ENCODE results near the gene GATA5.

Gene GATA5

DNA sequence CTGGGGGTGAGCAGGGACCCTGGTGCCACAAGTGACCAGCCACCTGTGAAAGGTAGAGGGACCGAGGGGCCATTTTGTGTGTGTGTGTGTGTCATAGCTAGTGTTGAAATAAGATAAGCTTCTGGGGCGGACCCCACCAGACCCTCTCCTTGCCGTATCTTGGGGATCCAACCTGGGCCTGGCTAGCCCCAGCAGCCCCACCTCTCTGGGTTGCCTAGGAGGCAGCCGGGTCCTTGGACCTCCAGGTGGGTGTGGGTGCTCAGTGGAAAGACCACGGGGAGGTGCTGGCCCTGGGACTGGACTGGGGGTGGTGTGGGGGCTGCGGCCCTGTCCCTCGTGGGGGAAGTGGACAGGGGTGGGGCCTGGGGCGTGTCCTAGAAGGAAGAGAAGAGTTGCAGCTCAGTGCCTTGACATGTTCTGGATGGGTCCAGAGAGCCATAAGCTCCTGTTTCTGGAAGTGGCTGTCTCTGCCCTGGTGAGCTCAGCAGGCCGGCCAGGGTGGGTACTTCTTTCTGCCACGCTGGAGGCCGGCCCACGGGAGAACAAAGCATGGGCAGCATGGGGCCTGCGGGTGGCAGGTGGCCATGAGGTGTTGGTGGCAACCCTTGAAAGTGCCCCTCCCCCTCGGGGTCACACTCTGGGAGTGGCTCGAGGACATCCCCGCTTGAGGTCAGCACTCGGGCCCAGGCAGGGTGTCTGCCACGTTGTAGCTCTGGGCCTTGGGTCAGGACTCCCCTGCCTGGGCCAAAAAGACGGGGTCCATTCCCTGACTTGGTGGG is 56.9 kb downstream of the GATA5 start:
- no peak for DNase-seq (ENCODE audit: low read depth in 4 of 4, low spot score in 1 of 4)

DNA sequence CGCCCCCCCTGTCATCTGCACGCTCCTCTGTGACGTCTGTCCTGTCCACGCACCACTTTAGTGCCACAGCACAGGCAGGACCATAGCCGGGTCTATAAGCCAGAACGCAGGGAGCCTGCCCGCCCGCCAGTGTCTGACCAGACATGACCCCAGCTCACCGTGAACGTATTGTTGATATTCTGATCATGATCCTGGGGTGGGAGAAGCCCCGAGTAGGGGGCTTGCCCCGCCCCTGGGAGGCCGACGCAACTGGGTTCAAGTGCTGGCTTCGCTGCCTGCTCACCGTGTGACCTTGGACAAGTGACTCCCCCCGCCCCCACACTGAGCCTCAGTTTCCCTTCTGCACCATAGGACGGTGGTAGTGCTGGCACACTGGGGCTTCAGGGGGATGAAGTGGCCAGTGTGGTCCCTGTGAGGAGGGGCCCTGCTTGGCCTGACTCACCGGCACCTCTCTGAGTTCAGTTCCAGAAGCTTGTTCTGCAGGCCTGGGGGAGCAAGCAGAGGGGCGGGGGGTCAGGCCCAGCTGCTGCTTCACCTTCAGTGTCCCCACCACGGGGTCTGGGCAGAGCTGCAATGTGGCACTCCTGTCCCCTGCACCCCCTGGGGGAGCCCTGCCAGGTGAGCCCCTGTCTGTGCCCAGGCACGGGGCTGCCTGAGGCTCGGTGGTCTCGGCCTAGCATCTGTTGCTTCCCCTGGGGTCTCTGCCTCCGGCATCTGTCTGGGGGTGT is 57.6 kb downstream of the GATA5 start:
- DNase-seq (ENCODE audit: low read depth in 4 of 4, low spot score in 1 of 4) = no peak

DNA sequence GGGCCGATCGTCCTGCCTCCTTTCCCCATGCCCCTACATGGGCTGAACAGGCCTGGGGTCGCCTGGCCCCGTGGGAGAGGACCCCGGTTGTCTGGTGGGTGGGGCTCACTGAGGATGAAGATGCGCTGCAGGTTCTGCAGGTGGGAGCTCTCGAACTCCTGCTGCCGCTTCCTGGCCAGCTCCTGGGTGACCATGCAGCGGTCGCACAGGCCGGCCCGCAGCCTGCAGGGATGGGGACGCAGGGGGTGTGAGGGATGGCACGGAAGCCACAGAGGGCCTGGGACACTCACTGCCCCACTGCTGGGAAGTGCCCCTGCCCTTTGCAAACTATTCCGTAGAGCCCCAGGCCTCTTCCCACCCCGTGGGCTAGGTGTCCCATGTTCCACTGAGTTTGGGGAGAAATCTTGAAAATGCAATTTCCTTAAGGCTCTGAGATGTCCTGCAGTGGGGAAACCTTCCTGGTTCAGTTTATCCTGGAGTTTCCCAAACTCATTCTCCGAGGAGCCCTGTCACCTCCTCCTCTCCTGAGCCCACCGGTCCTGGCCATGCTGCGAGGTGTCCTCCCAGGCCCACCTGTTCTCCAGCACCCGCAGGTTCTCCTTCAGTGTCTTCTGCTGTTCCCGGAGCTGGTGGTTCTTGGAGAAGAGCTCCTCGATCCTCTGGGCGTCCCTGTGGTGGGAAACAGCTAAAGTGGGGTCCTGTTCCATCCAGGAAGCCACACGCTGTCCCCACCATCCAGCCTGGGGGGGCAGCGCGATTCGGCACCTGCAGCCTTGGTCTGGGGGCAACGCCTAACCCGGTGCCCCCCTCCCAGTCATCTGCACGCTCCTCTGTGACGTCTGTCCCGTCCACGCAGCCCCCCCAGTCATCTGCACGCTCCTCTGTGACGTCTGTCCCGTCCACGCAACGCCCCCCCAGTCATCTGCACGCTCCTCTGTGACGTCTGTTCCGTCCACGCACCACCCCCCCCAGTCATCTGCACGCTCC is 58.9 kb downstream of the GATA5 start:
- no peak for DNase-seq (ENCODE audit: low read depth in 4 of 4, low spot score in 1 of 4)

DNA sequence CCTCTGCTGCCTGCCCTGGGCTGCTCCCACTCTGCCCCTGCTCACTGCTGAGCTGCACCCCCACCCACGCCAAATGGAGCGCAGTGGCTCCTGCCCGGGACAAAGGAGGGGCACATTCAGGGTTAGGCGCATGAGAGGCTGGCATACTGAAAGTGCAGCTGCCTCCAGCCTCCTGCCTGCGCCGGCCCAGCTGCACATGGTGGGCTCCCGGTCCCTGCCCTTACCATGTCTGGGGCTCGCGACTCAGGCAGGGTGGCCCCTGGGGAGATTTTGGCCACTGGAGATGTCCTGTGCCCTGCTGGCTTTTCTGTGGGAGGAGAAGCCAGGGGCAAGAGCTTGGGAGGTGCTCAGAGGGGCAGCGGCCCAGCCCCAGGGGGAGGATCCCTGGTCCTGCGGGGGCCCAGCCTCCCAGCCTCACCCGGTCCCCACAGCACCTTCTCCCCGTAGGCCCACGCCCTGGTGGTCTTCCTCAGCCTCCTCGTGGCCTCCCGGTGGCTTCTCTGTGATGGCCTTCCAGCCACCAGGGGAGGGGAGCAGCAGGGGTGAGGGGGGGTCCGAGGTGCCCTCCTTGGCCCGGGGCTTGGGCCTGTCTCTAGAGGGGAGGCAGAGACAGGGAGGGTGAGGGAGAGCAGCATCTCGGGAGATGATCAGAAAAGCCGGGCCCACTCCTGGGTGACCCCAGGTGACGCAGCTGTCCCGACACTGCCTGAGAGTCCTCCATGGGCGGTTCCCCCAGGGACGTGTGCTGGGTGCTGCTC is 60.3 kb downstream of the GATA5 start:
- no peak for DNase-seq (ENCODE audit: low read depth in 4 of 4, low spot score in 1 of 4)

DNA sequence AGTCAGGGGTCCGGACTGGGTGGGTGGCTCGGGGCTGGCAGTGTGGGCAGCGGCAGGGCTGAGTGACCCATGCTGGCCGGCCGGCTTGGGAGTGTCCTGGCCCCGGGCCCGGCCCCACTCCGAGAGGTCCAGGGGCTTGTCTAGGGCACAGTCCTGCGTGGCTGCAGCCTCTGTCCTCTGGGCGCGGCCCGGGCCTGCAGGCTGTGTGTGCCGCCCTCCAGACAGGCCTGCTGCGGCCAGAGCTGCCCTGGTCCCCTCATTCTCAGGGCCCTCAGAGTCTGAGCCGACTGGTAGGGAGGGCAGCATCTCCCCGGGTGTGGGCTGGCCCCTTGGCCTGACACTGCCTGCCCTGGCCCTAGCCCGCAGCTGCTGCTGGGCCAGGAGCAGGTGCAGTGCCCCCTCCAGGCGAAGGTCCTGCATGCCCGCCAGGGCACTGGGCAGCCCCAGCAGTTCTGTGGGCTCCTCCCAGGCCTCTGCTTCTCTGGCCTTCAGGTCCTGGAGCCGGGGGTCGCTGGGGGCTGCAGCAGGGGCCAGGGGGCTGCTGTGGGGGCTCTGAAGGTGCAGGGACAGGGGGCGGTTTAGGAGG is 61.8 kb downstream of the GATA5 start:
- no peak for DNase-seq (ENCODE audit: low read depth in 4 of 4, low spot score in 1 of 4)

All from stimulated activated CD4-positive, alpha-beta T cell treated with anti-CD3 and anti-CD28 coated beads, Interleukin-1b, Interleukin-23, amount 100 ng/mL, for 24 hours (primary cell).